GM19463 (cell line): ENCODE data around the gene GNG7.

Experiments
- ATAC-seq: cut with Tn5 transposase; IDR thresholded peaks from one replicate; pipeline ENCODE4 v1.9.1; 2021; ENCODE audit warnings: mild to moderate bottlenecking, moderate library complexity; ENCODE audit not compliant: unreplicated experiment

GNG7 gene

DNA sequence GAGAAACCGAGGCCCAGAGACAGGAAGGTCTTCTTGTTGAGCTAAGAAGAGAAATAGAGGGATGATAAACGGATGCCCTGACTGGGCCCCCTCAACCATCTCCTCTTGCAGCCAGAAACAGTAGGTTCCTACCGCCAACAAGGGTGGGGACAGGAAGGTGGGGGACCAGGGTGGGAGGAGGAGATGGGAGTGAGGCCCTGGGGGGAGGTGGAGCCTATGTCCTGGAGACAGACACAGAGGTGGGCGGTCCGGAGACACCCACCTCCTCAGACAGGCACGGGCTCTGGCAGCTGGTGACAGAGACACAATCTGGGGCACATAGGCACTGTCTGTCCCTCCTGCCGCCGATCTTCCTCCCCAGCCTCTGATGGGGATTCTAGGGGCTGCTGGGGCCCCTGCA, 209.6 kb downstream of the GNG7 start:
- no peak for ATAC-seq

DNA sequence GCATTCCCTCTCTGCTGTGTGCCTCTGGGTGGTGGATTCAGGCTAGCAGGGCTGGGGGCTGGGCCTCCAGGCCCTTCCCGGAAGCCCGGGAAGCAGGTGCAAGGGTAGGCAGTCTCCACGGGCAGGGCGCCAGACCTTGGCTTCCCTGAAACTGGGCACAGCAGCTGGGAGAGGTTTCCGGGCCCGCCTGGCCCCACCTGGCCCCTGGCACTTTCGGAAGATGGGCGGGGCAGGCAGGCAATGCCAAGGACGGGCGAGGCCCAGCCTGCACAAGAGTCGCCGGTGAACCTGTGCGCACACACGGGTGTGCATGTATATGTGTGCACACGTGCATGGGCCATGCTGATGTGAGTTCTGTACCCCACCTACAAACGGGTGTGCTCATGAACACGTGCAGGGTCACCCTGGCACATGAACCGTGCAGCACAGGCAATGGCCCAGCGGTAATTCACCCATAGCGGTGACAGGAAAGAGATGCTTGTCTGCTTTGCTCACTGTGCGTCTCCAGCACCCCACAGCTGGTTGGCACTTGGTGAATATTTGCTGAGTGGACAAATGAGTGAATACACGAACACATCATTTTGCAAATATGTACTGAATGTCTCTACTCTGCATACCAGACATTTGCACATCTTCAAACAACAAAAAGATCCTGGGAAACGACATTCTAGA, 211.2 kb downstream of the GNG7 start:
- no peak for ATAC-seq

- ATAC-seq, result no peak
Measured at GRCh38 chr19:2490659-2491058, 211.8 kb downstream of the GNG7 start.

GRCh38 chr19:2488942-2489731, 213.4 kb downstream of the GNG7 start:
- no peak for ATAC-seq

GRCh38 chr19:2488405-2488941, 214.0 kb downstream of the GNG7 start:
- no peak for ATAC-seq

DNA sequence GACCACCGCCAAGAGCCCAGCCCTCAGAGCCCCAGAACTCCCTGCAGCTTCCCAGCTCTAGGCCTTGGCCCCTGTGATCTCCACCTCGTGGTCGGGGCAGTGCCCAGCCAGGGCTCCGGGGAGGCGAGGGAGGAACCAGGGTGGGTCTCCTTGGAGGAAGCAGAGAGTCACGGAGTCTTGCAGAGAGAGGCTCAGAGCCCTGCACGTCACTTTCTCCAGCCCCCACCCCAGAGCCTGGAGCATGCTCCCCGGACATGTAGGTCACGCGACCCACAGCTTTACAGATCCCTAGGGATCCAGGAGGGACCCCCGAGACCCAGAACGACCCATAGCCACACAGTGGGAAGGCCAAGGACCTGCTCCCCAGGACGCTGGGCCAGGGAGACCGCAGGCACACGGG, 214.7 kb downstream of the GNG7 start:
- ATAC-seq, result no peak

- no peak for ATAC-seq
Measured at GRCh38 chr19:2487090-2487489, 215.4 kb downstream of the GNG7 start.

- ATAC-seq, result no peak
Measured at GRCh38 chr19:2485428-2485827, 217.1 kb downstream of the GNG7 start.

GRCh38 chr19:2484178-2484937, 218.1 kb downstream of the GNG7 start:
- no peak for ATAC-seq

DNA sequence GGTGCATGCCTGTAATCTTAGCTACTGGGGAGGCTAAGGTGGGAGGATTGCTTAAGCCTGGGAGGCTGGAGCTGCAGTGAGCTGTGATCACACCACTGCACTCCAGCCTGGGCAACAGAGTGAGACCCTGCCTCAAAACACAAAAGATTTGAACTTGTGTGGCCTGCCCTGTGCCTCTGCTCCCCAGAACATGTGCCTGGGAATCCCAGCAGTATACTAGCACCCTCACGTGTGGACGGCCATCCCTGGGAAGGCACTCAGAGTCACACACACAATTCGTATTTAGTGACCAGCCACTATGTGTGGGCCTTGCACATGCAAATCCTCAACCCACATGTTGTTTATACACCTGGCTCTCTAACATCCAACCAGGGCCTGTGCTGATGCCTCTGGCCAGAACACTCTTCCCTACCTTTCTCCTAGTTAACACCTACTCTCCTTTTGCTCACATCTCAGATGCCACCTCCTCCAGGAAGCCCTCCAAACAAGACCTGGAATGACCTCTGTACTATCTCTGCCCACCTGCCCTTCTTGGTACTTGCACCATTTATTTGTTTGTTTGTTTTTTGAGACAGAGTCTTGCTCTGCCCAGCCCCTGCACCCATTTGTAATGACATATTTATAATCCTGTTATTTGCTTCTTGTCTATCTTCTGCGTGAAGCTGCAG, 218.9 kb downstream of the GNG7 start:
- ATAC-seq, result no peak

- ATAC-seq, result no peak
Measured at GRCh38 chr19:2483084-2483483, 219.4 kb downstream of the GNG7 start.

DNA sequence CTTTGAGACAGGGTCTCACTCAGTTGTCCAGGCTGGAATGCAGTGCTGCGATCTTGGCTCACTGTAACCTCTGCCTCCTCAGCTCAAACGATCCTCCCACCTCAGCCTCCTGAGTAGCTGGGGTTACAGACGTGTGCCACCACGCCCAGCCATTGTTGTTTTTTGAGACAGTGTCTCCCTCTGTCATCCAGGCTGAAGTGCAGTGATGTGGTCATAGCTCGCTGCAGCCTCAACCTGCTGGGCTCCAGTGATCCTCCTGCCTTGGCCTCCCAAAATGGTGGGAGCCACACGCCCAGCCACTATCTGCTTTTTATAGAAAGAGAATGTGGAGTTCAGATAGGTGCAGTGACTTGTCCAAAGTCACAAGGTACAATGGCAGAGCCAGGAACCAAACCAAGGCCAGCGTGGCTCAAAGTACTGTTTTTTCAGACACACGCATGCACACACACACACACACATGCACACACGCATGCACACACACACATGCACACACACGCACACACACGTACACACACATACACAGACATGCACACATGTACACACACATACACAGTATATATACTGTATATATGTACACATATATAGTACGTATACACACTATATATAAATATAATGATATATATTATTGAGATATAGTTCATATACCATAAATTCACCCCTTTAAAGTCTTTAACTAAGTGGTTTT, 220.0 kb downstream of the GNG7 start:
- no peak for ATAC-seq

GRCh38 chr19:2481466-2481865, 221.0 kb downstream of the GNG7 start:
- no peak for ATAC-seq

DNA sequence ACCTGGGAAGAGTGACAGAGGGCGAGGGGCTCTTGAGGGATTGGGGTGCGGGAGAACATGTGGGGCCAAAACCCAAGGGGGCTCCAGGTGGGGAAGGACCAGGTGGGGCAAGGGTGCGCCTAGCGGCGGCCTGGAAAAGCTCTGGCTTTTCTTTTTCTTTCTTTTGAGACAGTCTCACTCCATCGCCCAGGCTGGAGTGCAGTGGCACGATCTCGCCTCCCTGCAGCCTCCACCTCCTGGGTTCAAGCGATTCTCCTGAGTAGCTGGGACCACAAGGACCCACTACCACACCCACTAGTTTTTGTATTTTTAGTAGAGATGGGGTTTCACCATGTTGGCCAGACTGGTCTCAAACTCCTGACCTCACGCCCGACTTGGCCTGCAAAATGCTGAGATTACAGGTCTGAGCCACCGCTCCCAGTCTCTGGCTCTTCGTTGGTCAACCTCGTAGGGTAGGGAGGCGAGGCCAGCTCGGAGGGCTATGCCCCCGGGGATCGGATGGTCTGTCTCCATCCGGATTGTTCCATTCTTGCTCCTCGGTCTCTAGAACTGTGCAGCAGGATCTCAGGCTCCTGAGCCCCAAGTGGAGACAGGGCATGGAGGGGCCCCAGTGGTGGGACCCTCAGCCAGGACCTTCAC, 222.8 kb downstream of the GNG7 start:
- ATAC-seq, result no peak

DNA sequence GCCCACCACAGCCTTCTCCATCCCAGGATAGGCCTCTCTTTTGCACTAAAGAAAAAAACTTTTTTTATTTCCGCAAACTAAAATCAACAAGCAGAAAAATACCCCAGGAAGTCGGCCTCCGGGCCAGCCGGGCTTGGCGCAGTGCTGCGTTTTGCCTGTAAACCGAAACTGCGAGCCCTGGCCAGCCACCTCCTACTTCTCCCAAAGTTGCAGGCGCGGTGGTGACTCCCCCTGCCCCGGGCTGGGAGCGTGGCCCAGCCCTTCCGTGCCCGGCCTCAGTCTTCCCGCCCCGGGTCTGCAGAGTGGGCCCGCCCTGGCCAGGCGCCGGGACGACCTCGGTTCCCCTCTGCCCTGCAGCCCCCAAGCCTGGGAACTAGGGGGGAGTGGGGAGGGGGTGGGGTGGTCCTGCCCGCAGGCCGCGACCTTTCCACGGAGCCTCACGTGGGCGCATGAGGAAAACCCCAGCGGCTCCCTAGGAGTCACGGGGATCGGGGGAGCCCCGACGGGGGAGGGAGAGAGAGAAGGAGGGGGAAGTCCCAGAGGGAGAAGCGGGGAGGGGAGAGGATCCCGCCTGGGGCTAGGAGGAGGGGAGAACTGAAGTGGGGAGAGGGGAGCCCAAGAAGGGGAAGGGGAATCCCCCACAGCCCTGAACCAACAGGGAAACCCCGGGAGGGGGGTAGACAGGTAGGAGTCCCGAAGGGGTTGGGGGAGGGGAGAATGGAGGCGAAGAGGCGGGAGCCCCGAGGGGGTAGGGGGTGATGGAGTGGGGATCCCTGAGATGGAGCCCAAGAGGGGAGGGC, 223.5 kb downstream of the GNG7 start:
- no peak for ATAC-seq

DNA sequence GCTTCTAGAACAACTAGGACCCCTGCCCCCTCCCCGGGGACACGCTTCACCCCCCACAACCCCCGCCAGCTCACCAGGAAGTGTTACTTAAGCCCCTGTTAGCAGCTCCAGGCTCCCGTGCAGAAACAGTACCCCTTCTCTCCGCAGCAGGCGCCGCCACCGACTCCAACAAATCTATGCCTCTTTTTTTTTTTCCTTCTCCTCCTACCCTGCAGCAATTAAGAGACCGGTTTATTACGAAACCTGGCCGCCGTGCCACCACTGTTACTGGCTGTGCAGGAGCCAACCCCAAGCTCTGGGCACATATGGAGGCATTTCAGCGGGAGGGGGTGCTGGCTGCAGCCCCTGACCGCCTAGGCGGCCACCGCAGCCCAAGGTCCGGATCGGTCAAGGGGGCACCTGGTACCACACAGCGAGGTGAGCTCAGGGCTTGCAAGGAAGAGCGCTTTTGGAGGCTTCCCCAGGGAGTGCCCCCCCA, 224.2 kb downstream of the GNG7 start:
- no peak for ATAC-seq

DNA sequence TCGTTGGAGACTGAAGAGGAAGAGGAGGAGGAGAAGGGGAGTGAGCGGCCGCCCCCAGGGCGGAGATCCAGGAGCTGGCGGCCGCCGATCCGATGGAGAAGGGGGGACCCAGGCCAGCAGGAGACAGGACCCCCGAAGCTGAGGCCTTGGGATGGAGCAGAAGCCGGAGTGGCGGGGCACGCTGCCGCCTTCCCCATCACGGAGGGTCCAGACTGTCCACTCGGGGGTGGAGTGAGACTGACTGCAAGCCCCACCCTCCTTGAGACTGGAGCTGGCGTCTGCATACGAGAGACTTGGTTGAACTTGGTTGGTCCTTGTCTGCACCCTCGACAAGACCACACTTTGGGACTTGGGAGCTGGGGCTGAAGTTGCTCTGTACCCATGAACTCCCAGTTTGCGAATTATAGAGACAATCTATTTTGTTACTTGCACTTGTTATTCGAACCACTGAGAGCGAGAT, 224.7 kb downstream of the GNG7 start:
- ATAC-seq, result no peak

GRCh38 chr19:2477141-2477710, 225.3 kb downstream of the GNG7 start:
- ATAC-seq, result no peak
